Stimulated activated CD4-positive, alpha-beta T cell treated with anti-CD3 and anti-CD28 coated beads, Interleukin-1b, Interleukin-23, amount 100 ng/mL, for 24 hours (primary cell): Measurements from ENCODE around the gene OR4K13.

ENCODE experiments used
- DNase-seq, 4 experiments: peaks; one replicate each; pipeline ENCODE4 v3.0.0-alpha.2; 2020; ENCODE audit warnings: low read depth in 4 of 4, low spot score in 1 of 4

OR4K13 gene

GRCh38 chr14:20035938-20036337 lies at the start of gene OR4K13:
OR4K13 (minus strand) TSS chr14:20036038; CDS start chr14:20034758, 1,280 bp downstream.
- DNase-seq: no peak

- no peak for DNase-seq
Measured at GRCh38 chr14:20059745-20060144, 23.9 kb upstream of the OR4K13 start, which contains the start of gene OR4L1. OR4L1 (plus strand) TSS chr14:20060045; CDS start chr14:20060045, 0 bp downstream.

GRCh38 chr14:20048202-20048601 lies 12.4 kb upstream of the OR4K13 start:
- no peak for DNase-seq

GRCh38 chr14:20044243-20044642 lies 8.4 kb upstream of the OR4K13 start:
- no peak for DNase-seq

- no peak for DNase-seq
Measured at GRCh38 chr14:20035449-20035848, 389 bp downstream of the OR4K13 start.

- DNase-seq: no peak
Measured at GRCh38 chr14:20031058-20031457, 4.8 kb downstream of the OR4K13 start.

GRCh38 chr14:20019257-20019865 lies 16.5 kb downstream of the OR4K13 start, which contains the start of gene OR4K14:
OR4K14 (minus strand) TSS chr14:20019307; CDS start chr14:20015193, 4,114 bp downstream.
- DNase-seq: no peak

- no peak for DNase-seq
Measured at GRCh38 chr14:20008156-20008555, 27.7 kb downstream of the OR4K13 start.

GRCh38 chr14:20002319-20002718 lies 33.5 kb downstream of the OR4K13 start:
- no peak for DNase-seq

- DNase-seq: no peak
Measured at GRCh38 chr14:20001863-20002262, 34.0 kb downstream of the OR4K13 start, which contains the start of gene OR4Q2. OR4Q2 (plus strand) TSS chr14:20002163.

GRCh38 chr14:19993438-19993837 lies 42.4 kb downstream of the OR4K13 start:
- DNase-seq: no peak
